Keratinocyte (primary cell): ENCODE data around the gene SHC3.

Experiments used
- EZH2 ChIP-seq: IDR thresholded peaks from one replicate; pipeline ENCODE4 v1.6.1; 2012; ENCODE audit warnings: inconsistent platforms, mild to moderate bottlenecking, low read length, moderate library complexity
- TF ChIP-seq, protein P1 (sequence below), 3 experiments: IDR thresholded peaks in 1 of 3; conservative IDR thresholded peaks in 1 of 3; optimal IDR thresholded peaks in 1 of 3; 2 replicates in 2 of 3; 3 replicates in 1 of 3; pipeline versions ENCODE3 to v1.5.1; 2011; ENCODE audit warnings: low read length in 3 of 3, mild to moderate bottlenecking in 3 of 3, moderate library complexity in 2 of 3, control low read depth in 1 of 3, inconsistent platforms in 1 of 3; ENCODE audit not compliant: insufficient read depth in 2 of 3; ENCODE audit errors: extremely low read depth in 1 of 3

DNA sequence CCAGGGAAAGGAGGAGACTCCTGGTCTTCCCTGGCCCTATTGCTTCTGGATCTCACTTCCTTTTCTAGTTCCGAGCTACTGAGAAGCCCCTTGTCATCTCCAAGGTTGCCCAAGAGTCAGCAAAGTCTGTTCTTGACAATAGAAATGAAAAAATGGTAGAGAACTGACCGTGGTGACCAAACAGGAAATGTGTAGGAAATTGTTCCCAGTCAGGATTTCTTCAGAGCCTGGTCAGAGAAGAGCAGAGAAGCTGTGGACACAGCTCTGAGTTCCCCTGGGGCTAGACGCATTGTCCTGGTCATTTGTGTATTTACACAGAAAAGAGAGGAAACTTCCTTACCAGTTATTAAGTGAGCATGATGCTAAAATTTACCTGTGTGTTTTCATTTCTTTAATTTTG, 151.7 kb downstream of the SHC3 start:
- TF ChIP-seq, protein P1, sequence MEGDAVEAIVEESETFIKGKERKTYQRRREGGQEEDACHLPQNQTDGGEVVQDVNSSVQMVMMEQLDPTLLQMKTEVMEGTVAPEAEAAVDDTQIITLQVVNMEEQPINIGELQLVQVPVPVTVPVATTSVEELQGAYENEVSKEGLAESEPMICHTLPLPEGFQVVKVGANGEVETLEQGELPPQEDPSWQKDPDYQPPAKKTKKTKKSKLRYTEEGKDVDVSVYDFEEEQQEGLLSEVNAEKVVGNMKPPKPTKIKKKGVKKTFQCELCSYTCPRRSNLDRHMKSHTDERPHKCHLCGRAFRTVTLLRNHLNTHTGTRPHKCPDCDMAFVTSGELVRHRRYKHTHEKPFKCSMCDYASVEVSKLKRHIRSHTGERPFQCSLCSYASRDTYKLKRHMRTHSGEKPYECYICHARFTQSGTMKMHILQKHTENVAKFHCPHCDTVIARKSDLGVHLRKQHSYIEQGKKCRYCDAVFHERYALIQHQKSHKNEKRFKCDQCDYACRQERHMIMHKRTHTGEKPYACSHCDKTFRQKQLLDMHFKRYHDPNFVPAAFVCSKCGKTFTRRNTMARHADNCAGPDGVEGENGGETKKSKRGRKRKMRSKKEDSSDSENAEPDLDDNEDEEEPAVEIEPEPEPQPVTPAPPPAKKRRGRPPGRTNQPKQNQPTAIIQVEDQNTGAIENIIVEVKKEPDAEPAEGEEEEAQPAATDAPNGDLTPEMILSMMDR (optimal IDR thresholded peaks at IDR 0.05 in 1 of 3, IDR thresholded peaks at IDR 0.05 in 1 of 3, conservative IDR thresholded peaks at IDR 0.05 in 1 of 3; ENCODE audit: extremely low read depth in 1 of 3, insufficient read depth in 2 of 3, low read length in 3 of 3): no peak
- no peak for TF ChIP-seq EZH2
